Kidney (tissue), 22 donors: ENCODE data around the gene C4BPA. TPM values are rescaled to one million over a fixed set of nuclear protein-coding genes. Genes with fewer than 3 reads are reported as not detected.
A peak's percentile ranks its signal among the peaks of the same experiment; 100 is the strongest.

ENCODE experiments used
- DNase-seq, 5 donors: peaks; one replicate each; pipeline ENCODE4 v3.0.0-alpha.2; 2013 to 2020
- FAIRE-seq: peaks from 2 replicates; lab custom pipeline; 2012; peaks lifted over from hg19 to GRCh38; lab: Jason Lieb, UNC
- H3K27ac ChIP-seq, 2 donors: one replicate each; pipeline ENCODE4 v1.7.0; 2013; ENCODE audit warnings: low read depth in 2 of 2, low read length in 2 of 2, inconsistent platforms in 1 of 2
- H3K27me3 ChIP-seq: one replicate; pipeline ENCODE4 v1.7.1; 2013; ENCODE audit warnings: low read length, inconsistent platforms; ENCODE audit not compliant: control insufficient read depth, insufficient read depth
- H3K36me3 ChIP-seq, 3 donors: one replicate each; pipeline versions ENCODE4 v1.7.0 to v1.7.1; 2013; ENCODE audit warnings: low read length in 3 of 3, control low read depth in 1 of 3, inconsistent platforms in 1 of 3; ENCODE audit not compliant: insufficient read depth in 3 of 3, control insufficient read depth in 2 of 3
- H3K4me1 ChIP-seq, 3 donors: one replicate each; pipeline versions ENCODE4 v1.7.0 to v1.7.1; 2013; ENCODE audit warnings: low read length in 3 of 3, inconsistent platforms in 1 of 3, low read depth in 1 of 3; ENCODE audit not compliant: control insufficient read depth in 2 of 3, insufficient read depth in 2 of 3
- H3K4me3 ChIP-seq, 3 donors: one replicate each; pipeline versions ENCODE4 v1.7.0 to v1.8.1; 2013; ENCODE audit warnings: low read length in 3 of 3, control low read depth in 1 of 3, inconsistent platforms in 1 of 3
- H3K9ac ChIP-seq, 3 donors: one replicate each; pipeline versions ENCODE4 v1.7.0 to v1.7.1; 2013; ENCODE audit warnings: low read length in 3 of 3, control low read depth in 1 of 3, inconsistent platforms in 1 of 3
- H3K9me3 ChIP-seq, 3 donors: one replicate each; pipeline versions ENCODE4 v1.7.0 to v1.7.1; 2013; ENCODE audit warnings: low read length in 3 of 3, control low read depth in 1 of 3, inconsistent platforms in 1 of 3; ENCODE audit not compliant: control insufficient read depth in 2 of 3, insufficient read depth in 1 of 3
- intact Hi-C: fragments of 100-400 bp; cut with DNase I; formaldehyde crosslinking; loops from one replicate; pipeline ENCODE4 v1.11.1; 2022
- long read RNA-seq, 10 donors: library from polyadenylated mRNA in 1 of 10; unstranded in 1 of 10; transcript quantifications; one replicate each; pipeline ENCODE4 v2.0.0 and lab custom pipeline, GENCODE V29; 2021 to 2026
- polyA plus RNA-seq: library from polyadenylated mRNA; stranded (reverse); fragments of 350-450 nt; fragmentation: Illumina TruSeq; extraction: RNeasy Lipid Tissue Mini Kit (QIAGEN cat#74804); gene quantifications from one replicate; pipeline ENCODE4 v1.2.3, GENCODE V29; 2014; ENCODE audit warnings: low read depth, low replicate concordance; ENCODE audit not compliant: insufficient read depth
- total RNA-seq: library from RNA; stranded (reverse); fragmentation: NEBNext Ultra II Directional; extraction: Animal tissue kit (Norgen Biotek cat#: 25700); gene quantifications from one replicate; pipeline ENCODE4 v1.2.1, GENCODE V29; 2021
- TF ChIP-seq, protein P1 (sequence below): IDR thresholded peaks from 3 replicates; pipeline ENCODE4 v1.5.1; 2012; ENCODE audit warnings: mild to moderate bottlenecking, moderate library complexity, borderline replicate concordance; ENCODE audit not compliant: insufficient read depth; ENCODE audit errors: extremely low read depth
- donor health status: control.
- donor health status: control.
- donor health status: control.
- donor health status: control.
- donor health status: control.
- donor health status: DM: yes; HTN: yes; CAD: no.
- donor health status: Normal renal cell carcinoma (clear cell type).

The C4BPA gene
- 45.7 TPM for total RNA-seq
- polyA plus RNA-seq = not detected
- long read RNA-seq, donor 1 = 0 reads
- long read RNA-seq, donor 2 = 0 reads
- long read RNA-seq, donor 3 = 0 reads
- long read RNA-seq, donor 4 = 0 reads
- long read RNA-seq, donor 5 = 0 reads
- long read RNA-seq, donor 6 = 0 reads
- long read RNA-seq, donor 7, transcript C4BPA-201 (12 exons, 2,243 nt) = major isoform, 14 of 30 reads
- long read RNA-seq, donor 7, partial matches to known transcripts = 10 of 30 reads
- long read RNA-seq, donor 7, other reads (novel, unspliced or antisense) = 6 of 30 reads
- long read RNA-seq, donor 8 = 0 reads
- long read RNA-seq, donor 9 = 0 reads
- long read RNA-seq, donor 10 = 0 reads

DNA sequence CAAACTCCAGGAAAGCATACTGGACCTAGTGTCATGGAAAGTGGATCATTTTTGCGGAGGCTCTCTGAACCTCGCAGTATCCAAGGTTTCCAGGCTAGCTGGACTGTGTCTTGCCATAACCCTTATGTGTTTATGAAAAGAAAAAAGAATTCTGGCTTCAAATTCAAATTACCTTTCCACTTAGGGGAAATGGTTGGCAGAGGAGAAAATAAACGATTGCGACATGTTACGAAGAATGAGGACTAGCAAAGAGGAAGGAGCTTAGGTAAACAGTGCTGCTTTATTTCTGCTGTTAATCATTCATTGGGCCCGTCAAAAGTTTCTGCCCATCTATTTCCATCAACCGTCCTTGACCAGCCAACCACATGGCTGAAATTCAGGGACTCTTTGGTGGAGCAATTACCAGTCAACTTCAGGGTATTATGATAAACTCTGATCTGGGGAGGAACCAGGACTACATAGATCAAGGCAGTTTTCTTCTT is at the start of gene C4BPA:
Gene C4BPA, plus strand, starts transcription at position 342 of the 482 bp plus-strand sequence. CDS start 8,793 bp downstream, outside the sequence.
- H3K27me3 ChIP-seq = no peaks in the 10 kb centered on the region
- no peak within 1 kb of the TSS for H3K9ac ChIP-seq
- H3K27ac ChIP-seq = no peak within 1 kb of the TSS
- TF ChIP-seq, protein P1, sequence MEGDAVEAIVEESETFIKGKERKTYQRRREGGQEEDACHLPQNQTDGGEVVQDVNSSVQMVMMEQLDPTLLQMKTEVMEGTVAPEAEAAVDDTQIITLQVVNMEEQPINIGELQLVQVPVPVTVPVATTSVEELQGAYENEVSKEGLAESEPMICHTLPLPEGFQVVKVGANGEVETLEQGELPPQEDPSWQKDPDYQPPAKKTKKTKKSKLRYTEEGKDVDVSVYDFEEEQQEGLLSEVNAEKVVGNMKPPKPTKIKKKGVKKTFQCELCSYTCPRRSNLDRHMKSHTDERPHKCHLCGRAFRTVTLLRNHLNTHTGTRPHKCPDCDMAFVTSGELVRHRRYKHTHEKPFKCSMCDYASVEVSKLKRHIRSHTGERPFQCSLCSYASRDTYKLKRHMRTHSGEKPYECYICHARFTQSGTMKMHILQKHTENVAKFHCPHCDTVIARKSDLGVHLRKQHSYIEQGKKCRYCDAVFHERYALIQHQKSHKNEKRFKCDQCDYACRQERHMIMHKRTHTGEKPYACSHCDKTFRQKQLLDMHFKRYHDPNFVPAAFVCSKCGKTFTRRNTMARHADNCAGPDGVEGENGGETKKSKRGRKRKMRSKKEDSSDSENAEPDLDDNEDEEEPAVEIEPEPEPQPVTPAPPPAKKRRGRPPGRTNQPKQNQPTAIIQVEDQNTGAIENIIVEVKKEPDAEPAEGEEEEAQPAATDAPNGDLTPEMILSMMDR = no peak
- H3K9me3 ChIP-seq = no peaks in the 10 kb centered on the region
- DNase-seq = no peak
- no peak within 1 kb of the TSS for H3K4me3 ChIP-seq
- H3K4me1 ChIP-seq = no peaks in the 10 kb centered on the region
- intact Hi-C loops = no loop called here
- no peak for FAIRE-seq
- no peaks in the 10 kb centered on the region for H3K36me3 ChIP-seq

DNA sequence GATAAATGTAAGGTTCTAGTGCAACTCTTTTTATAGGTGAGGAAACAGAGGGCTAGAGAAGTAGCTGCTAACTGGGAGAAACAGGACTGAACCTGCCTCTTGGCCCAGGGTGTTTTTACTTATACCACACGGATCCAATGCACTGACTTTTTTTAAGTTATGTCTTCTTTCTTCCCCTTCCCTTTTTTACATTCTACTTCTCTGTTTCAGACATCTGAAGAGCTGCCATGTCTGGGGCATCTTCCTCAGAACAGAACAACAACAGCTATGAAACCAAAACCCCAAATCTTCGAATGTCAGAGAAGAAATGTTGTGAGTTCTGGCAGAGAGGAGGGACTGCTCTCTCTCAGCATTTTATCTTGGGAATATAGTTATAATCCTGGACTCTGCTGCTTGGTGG is 49.5 kb upstream of the C4BPA start:
- peaks cover 0 to 3% (median 0%) of the 10 kb centered on the region in 3 donors for H3K36me3 ChIP-seq
- no peaks in the 10 kb centered on the region for H3K9me3 ChIP-seq
- FAIRE-seq (no peak), DNase-seq (no peak)
- TF ChIP-seq, protein P1 = no peak
- H3K4me1 ChIP-seq = peaks cover 3 to 19% (median 16%) of the 10 kb centered on the region in 3 donors
- H3K9ac ChIP-seq = peak overlapping the region in 1 of 3 donors; percentile 97
- peak overlapping the region; percentile 53 to 78 for H3K27ac ChIP-seq
- peak overlapping the region in 2 of 3 donors; percentile 55 to 91 for H3K4me3 ChIP-seq
- no peaks in the 10 kb centered on the region for H3K27me3 ChIP-seq
- intact Hi-C loops = no loop called here

- no peak for DNase-seq
- H3K4me3 ChIP-seq = peak overlapping the region in 2 of 3 donors; percentile 52 to 91
- TF ChIP-seq, protein P1 = no peak
- peaks cover 0 to 8% (median 3%) of the 10 kb centered on the region in 3 donors for H3K36me3 ChIP-seq
- peaks cover 0 to 22% (median 15%) of the 10 kb centered on the region in 3 donors for H3K4me1 ChIP-seq
- peak overlapping the region in 1 of 3 donors; percentile 48 for H3K9ac ChIP-seq
- H3K27ac ChIP-seq = peak overlapping the region; percentile 24 to 82
- H3K9me3 ChIP-seq = no peaks in the 10 kb centered on the region
- intact Hi-C loops = no loop called here
- FAIRE-seq = no peak
- H3K27me3 ChIP-seq = no peaks in the 10 kb centered on the region
Observed at GRCh38 chr1:207055386-207056001, 48.5 kb upstream of the C4BPA start.
